ENCODE measurements around the gene DLG2.

The DLG2 gene

DNA sequence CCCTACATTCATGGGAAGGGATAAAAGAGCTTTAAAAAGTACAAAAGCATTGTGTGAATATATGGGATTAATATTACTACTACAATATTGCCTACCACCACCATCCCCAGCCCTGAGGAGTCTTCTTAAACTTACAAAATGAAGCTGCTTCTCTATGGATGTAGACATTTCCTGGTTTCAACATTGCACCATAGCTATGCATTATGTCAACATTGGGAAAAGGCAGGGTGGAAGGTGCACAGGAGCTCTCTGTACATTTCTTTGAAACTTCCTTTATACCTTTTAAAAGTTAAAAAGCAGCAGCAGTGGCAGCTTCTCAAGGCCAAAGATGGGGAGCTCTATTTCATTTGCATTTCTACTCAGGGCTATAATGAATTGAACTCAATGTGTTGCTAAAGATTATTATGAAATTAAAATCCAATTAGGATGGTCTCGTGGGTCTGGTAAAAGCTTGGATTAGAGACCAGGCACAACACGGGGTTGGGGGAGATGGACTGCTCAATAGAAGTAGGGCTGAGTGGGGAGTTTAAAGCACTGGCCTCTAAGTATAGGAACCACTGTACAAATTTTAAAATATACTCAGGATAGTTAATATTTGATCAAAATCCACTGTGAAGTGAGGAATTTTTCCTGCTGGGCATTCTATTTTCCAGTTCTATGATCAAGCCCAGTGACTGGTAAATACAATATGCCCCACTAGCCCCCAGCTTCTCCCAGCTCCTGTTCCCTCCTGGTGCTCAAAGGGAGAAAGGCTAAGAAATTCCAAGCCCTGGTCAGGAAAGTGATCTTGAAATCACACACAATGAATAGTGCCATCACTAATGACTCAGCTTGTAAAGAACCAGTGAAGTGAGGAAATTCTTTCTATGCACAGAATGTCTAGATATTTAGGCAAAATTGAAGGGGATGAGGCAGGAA lies 1978.3 kb downstream of the DLG2 start:
- TF ChIP-seq POLR2AphosphoS5 (IDR thresholded peaks at IDR 0.05; ENCODE audit: low read depth) = no peak
- no peak overlapping the region for H3K27ac ChIP-seq (replicated peaks)
- no peak overlapping the region for H3K4me3 ChIP-seq (replicated peaks; ENCODE audit: insufficient read depth, low read length)
- DNase-seq (ENCODE audit: low read depth in 1 of 2, low spot score in 1 of 2) = no peak
- H3K27me3 ChIP-seq (ENCODE audit: insufficient read depth, poor library complexity, severe bottlenecking) = no peaks in the 10 kb centered on the region

DNA sequence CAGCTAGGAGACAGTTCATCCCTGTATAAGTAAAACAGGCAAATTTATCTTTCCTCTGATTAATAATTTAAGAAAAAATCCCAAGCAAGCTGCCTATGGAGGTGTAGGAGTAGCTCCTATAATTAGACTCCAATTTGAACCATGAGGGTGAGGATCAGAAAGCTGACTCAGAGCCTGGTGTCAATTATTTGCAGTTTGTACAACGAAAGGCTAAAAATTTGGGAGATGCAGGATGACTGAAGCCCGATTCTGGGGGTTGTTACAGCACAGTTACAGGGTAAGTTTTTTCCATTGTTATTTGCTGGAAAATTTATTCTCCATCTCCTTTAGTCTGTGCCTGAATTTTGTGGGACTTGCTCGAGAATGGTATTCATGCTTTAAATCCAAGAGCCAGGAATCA lies 1981.6 kb downstream of the DLG2 start:
- Histone ChIP-seq H3K27me3 (ENCODE audit: insufficient read depth, poor library complexity, severe bottlenecking) (no peaks in the 10 kb centered on the region), H3K4me3 (replicated peaks; ENCODE audit: insufficient read depth, low read length) (no peak overlapping the region), H3K27ac (replicated peaks) (no peak overlapping the region)
- no peak for DNase-seq (ENCODE audit: low read depth in 1 of 2, low spot score in 1 of 2)
- no peak for TF ChIP-seq SPI1 (IDR thresholded peaks at IDR 0.05; ENCODE audit: borderline replicate concordance, low read depth)

- no peak for DNase-seq (ENCODE audit: low read depth in 1 of 2, low spot score in 1 of 2)
- TF ChIP-seq CTCF (IDR thresholded peaks at IDR 0.05; ENCODE audit: insufficient read depth, low read length) = no peak
- Histone ChIP-seq H3K4me3 (replicated peaks; ENCODE audit: insufficient read depth, low read length) (no peak overlapping the region), H3K27me3 (ENCODE audit: insufficient read depth, poor library complexity, severe bottlenecking) (no peaks in the 10 kb centered on the region), H3K27ac (replicated peaks) (no peak overlapping the region)
Observed at GRCh38 chr11:83643115-83643514, 1984.0 kb downstream of the DLG2 start.

DNA sequence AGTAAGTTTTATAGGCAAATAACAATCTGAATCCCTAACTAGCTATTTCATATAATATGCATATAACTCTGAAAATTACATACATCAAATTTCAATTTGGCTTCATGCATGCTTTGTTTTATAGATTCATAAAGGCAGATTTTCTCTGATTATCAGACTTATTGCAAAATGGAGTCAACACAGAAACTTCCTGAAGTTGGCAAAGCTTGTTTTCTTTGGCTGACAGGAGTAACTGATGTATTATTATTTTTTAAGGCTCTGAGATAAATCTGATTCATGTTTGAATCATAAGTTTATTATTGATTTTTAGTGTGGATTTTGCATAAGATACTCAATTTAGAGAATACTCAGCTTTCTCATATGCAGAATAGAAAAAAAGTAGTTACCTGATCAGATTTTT lies 1984.6 kb downstream of the DLG2 start:
- TF ChIP-seq SPI1 (IDR thresholded peaks at IDR 0.05; ENCODE audit: borderline replicate concordance, low read depth) (no peak), CTCF (IDR thresholded peaks at IDR 0.05; ENCODE audit: insufficient read depth, low read length) (no peak)
- TF ChIP-seq, protein P1, sequence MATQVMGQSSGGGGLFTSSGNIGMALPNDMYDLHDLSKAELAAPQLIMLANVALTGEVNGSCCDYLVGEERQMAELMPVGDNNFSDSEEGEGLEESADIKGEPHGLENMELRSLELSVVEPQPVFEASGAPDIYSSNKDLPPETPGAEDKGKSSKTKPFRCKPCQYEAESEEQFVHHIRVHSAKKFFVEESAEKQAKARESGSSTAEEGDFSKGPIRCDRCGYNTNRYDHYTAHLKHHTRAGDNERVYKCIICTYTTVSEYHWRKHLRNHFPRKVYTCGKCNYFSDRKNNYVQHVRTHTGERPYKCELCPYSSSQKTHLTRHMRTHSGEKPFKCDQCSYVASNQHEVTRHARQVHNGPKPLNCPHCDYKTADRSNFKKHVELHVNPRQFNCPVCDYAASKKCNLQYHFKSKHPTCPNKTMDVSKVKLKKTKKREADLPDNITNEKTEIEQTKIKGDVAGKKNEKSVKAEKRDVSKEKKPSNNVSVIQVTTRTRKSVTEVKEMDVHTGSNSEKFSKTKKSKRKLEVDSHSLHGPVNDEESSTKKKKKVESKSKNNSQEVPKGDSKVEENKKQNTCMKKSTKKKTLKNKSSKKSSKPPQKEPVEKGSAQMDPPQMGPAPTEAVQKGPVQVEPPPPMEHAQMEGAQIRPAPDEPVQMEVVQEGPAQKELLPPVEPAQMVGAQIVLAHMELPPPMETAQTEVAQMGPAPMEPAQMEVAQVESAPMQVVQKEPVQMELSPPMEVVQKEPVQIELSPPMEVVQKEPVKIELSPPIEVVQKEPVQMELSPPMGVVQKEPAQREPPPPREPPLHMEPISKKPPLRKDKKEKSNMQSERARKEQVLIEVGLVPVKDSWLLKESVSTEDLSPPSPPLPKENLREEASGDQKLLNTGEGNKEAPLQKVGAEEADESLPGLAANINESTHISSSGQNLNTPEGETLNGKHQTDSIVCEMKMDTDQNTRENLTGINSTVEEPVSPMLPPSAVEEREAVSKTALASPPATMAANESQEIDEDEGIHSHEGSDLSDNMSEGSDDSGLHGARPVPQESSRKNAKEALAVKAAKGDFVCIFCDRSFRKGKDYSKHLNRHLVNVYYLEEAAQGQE (IDR thresholded peaks at IDR 0.05; ENCODE audit: insufficient replicate concordance, low read depth) = no peak
- no peaks in the 10 kb centered on the region for H3K27me3 ChIP-seq (ENCODE audit: insufficient read depth, poor library complexity, severe bottlenecking)
- no peak overlapping the region for H3K4me3 ChIP-seq (replicated peaks; ENCODE audit: insufficient read depth, low read length)
- no peak for DNase-seq (ENCODE audit: low read depth in 1 of 2, low spot score in 1 of 2)
- no peak overlapping the region for H3K27ac ChIP-seq (replicated peaks)

- no peak for DNase-seq (ENCODE audit: low read depth in 1 of 2, low spot score in 1 of 2)
- Histone ChIP-seq H3K27ac (replicated peaks) (no peak overlapping the region), H3K4me3 (replicated peaks; ENCODE audit: insufficient read depth, low read length) (no peak overlapping the region), H3K27me3 (ENCODE audit: insufficient read depth, poor library complexity, severe bottlenecking) (no peaks in the 10 kb centered on the region)
- TF ChIP-seq, protein P1 (IDR thresholded peaks at IDR 0.05; ENCODE audit: insufficient replicate concordance, low read depth) = no peak
- TF ChIP-seq SPI1 (IDR thresholded peaks at IDR 0.05; ENCODE audit: borderline replicate concordance, low read depth) = no peak
- no peak for TF ChIP-seq CTCF (IDR thresholded peaks at IDR 0.05; ENCODE audit: insufficient read depth, low read length)
- TF ChIP-seq POLR2AphosphoS5 (IDR thresholded peaks at IDR 0.05; ENCODE audit: low read depth) = no peak
Observed at GRCh38 chr11:83641511-83641910, 1985.6 kb downstream of the DLG2 start.
